Stimulated activated CD4-positive, alpha-beta T cell treated with anti-CD3 and anti-CD28 coated beads, Interleukin-4, amount 100 ng/mL, for 1 hour (primary cell): Measurements from ENCODE around the gene ROCK2.
"Not testable (repeated sequence)": the region's sequence is repeated elsewhere in the genome, so short reads cannot be mapped to it uniquely, and the experiment has no call there.

ENCODE experiments used
- DNase-seq: peaks from one replicate; pipeline ENCODE4 v3.0.0-alpha.2; 2020

ROCK2 gene

DNA sequence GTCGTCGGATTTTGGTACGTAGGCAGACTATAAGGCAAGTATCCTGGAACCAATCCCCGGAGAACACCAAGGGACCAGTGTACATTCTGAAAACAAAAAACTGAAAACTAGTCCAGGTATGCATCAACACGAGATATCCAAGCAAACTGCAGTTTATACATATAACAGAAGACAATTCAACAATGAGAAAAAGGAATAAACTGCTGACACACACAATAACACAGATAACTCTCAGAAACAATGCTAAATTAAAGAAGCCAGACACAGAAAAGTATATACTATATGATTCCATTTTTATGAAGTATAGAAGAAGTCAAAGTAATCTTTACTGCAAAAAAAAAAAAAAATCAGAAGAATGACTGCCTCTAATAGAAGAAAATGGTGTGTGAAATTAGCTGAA is 5.9 kb downstream of the ROCK2 start:
- no peak for DNase-seq

DNA sequence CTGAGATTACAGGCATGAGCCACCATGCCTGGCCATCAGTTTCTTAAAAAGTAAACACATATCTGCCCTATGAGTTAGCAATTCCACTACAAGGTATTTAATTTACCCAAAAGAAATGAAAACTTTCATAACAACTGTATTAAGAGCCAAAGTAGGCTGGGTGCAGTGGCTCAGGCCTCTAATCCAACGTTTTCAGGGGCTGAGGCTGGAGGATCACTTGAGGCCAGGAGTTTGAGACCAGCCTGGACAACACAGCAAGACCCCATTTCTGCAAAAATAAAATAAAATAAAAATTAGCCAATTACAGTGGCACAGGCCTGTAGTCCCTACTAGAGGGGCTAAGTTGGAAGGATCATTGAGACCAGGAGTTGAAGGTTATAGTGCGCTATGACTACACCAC is 6.5 kb downstream of the ROCK2 start:
- no peak for DNase-seq

DNA sequence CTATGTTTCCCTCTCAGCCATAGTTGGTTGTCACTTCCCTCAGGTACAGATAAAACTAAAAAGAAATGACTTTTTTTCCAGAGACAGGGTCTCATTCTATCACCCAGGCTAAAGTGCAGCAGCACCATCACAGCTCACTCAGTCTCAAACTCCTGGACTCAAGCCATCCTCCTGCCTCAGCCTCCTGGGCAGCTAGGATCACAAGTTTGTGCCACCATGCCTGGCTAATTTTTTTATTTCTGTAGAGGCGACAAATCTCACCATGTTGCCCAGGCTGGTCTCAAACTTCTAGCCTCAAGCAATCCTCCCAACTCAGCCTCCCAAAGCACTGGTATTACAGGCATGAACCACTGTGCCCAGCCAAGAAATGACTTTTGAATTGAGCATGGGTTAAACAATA is 8.2 kb downstream of the ROCK2 start:
- DNase-seq, result no peak

GRCh38 chr2:11333427-11334183 is 10.8 kb downstream of the ROCK2 start:
- no peak for DNase-seq

DNA sequence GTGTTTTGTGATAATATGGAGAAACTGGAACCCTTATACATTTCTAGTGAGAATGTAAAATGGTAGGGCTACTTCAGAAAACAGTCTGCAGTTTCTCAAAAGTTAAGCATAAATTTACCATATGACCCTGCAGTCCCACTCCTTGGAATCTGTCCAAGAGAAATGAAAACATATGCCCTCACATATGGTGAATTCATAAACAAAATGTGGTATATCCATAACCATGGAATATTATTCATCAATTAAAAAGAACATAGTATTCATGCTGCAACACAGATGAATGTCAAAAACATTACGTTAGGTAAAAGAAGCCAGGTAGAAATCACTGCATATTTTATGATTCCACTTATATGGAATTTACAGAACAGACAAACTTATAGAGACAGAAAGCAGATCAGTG is 11.8 kb downstream of the ROCK2 start:
- no peak for DNase-seq

DNA sequence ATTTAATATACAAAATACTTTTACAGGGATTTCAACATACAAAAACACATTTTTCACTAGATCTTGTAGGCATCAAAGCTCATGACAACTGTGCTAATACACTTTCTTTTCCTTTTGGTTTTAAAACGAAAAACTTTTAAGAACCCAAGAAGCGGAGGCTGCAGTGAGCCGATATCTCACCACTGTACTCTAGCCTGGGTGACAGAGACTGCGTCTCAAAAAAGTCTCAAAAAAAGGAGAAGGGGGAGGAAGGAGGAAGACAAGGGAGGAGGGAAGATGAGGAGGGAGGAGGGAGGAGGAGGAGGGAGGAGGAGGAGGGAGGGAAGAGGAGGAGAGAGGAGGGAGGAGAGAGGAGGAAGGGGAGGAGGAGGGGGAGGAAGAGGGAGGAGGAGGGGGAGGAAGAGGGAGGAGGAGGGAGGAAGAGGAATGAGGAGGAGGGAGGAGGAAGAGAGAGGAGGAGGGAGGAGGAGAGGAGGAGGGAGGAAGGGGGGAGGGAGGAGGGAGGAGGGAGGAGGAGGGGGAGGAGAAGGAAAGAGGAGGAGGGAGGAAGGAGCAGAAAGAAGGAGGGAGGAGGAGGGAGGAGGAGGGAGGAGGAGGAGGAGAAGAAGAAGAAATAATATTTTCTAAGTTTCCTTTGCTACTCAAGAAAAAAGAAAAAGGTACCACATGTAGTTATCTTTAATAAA is 13.8 kb downstream of the ROCK2 start:
- DNase-seq, result no peak

GRCh38 chr2:11329776-11330175 is 14.7 kb downstream of the ROCK2 start:
- DNase-seq, result no peak

DNA sequence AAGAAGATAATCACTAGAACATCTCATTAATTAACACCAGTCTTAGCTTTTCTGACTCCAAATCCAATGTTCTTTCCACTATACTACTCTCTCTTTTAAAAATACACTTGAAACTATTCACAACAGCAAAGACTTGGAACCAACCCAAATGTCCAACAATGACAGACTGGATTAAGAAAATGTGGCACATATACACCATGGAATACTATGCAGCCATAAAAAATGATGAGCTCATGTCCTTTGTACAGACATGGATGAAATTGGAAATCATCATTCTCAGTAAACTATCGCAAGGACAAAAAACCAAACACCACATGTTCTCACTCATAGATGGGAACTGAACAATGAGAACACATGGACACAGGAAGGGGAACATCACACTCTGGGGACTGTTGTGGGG is 15.9 kb downstream of the ROCK2 start:
- DNase-seq, result not testable (repeated sequence)

DNA sequence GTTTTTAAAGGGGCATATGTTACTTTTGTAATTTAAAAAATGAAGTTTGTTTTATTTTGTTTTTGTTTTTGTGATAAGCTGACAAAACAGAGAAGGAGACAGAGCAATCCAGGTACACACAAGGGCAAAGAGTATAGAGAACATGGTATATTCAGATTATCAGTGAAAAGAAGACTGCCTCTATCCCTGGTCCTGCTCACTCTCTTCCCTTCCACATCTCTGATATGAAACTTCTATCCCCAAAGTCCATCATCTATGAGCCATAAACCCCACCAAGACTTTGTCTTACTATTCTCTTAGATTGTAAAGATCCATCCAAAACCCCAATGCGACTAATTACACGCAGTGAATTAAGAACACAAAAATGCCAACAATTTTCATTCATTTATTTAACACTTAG is 16.6 kb downstream of the ROCK2 start:
- DNase-seq, result no peak

GRCh38 chr2:11326677-11327211 is 17.7 kb downstream of the ROCK2 start:
- no peak for DNase-seq

DNA sequence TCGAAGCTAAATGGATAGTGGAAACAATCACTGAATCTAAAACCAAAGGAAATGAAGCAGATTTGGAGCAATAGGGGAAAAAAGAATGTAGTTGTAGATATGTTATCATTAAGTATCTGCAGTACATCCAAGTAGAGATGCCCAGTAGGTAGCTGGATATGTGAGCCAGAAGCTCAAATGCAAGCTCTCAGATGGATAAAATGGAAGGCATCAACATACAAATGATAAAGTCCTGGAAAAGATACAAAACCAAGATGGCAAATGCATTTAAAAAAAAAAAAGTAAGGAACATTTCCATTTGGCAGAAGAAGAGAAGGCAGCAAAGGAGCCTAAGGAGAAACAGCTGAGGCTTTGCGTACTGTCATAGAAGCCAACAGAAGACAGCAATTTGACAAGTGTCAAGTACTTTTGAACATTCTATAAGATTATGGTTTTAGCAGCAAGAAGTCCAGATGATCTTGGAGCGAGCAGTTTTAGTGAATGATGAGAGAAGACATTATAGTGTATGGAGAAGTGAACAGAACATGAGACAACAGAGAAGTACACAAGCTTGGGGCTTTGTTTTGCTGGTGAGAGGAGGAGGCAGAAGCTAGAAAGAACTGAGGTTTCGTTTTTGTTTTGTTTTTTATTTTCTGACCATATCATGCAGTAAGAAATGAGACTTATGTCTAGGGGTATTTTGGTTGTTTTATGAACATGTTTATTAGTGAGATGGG is 18.3 kb downstream of the ROCK2 start:
- DNase-seq, result no peak

- no peak for DNase-seq
These were observed 22.6 kb downstream of the ROCK2 start for GRCh38 chr2:11321847-11322246.

GRCh38 chr2:11320698-11321492 is 23.5 kb downstream of the ROCK2 start:
- DNase-seq, result no peak

- DNase-seq, result no peak
These were observed 24.5 kb downstream of the ROCK2 start for GRCh38 chr2:11319939-11320338.

- DNase-seq, result no peak
These were observed 29.2 kb downstream of the ROCK2 start for GRCh38 chr2:11315074-11315705.

DNA sequence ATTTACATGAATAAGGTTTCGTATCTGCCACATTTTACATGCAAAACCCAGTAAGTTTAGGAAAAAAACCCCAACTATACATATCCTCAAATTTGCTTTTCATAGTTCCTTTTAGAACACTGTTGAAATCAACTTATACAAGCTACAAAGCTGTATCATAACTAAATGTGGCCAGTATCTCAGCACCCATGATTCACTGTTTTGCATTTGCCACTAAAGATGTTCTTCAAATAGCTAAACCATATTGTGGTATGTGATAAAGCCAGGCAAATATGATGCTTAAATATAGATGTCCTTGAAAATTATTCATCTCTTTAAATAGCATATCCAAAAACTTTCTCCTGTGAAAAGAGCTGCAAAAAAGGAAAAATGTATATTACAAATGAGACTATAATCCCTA is 29.9 kb downstream of the ROCK2 start:
- no peak for DNase-seq

DNA sequence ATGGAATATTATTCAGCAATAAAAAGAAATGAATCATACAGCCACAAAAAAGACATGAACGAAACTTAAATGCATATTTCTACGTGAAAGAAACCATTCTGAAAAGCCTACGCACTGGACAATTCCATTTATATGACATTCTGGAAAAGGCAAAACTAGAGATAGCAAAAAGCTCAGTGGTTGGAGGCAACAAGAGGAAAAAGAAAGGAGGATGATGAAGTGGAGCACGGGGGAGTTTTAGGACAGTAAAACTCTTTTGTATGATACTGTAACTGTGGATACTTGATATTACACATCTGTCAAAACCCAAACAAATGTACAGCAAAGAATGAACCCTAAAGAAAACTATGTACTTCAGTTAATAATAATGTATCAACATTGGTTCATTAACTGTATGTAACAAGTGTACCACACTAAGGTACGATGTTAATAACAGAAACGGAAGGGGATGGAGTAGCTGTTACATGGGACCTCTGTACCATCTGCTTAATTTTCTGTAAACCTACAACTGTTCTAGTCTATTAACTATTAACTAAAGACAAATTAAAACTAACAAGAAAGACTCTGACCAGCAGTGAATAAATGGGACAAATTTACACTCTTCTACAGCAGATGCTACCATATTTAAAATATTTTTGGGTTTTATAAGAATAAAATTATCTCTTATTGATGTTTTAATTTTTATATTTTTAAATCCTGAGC is 31.5 kb downstream of the ROCK2 start:
- DNase-seq, result no peak

GRCh38 chr2:11311543-11311942 is 32.9 kb downstream of the ROCK2 start:
- DNase-seq, result no peak

DNA sequence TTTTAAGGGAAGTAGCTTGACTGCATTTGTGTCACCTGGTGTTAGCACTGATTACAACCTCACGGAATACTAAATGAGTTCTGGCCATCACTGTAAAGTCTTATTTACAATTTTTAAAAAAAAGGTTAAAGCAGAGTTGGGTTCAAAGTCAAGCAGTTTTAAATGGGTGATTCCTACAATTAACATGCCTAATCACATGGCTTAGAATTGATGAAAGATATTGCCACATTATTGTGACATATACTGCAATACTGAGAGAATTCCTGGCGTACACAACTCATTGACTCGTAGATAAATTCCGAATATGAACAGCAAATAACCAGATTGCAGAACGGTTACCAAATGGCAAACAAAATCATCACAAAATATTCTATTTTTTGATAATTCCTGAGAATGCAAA is 34.2 kb downstream of the ROCK2 start:
- DNase-seq, result no peak

- no peak for DNase-seq
These were observed 34.7 kb downstream of the ROCK2 start for GRCh38 chr2:11309706-11310105.

DNA sequence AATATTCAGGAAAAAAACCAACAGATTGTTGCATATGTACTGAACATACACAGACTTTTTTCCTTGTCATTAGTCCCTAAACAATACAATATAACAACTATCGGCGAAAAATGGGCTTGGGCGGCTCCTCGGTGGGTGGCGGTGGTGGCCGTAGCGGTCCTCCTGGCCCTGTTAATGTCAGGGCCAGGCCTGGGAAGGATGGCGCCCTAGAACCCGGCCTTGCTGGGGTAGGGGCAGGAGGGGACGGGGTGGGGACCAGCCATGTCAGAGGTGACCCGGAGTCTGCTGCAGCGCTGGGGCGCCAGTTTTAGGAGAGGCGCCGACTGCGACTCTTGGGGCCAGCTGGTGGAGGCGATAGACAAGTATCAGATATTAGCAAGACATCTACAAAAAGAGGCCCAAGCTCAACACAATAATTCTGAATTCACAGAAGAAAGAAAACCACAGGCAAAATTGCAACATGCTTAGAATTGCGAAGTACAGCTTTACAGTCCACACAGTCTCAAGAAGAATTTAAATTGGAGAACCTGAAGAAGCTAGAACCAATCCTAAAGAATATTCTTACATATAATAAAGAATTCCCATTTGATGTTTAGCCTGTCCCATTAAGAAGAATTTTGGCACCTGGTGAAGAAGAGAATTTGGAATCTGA is 36.5 kb downstream of the ROCK2 start:
- DNase-seq, result no peak
